ENCODE data around the gene GPHN.
"Not testable (repeated sequence)": the region's sequence is repeated elsewhere in the genome, so short reads cannot be mapped to it uniquely, and the experiment has no call there.

Gene GPHN

DNA sequence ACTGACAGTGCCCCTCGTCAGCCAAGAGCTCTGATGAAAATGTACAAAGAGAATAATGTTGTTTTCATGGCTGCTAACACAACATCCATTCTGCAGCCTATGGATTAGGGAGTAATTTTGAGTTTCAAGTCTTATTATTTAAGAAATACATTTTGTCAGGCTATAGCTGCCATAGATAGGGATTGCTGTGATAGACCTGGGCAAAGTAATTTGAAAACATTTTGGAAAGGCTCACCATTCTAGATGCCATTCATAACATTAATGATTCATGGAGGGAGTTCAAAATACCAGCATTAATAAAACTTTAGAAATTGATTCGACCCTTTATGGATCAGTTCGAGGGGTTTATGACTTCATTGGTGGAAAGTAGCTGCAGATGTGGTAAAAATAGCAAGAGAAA, 149.8 kb downstream of the GPHN start:
- no peak for DNase-seq (ENCODE audit: low spot score)

GRCh38 chr14:66662374-66662773, 154.4 kb downstream of the GPHN start:
- no peak for DNase-seq (ENCODE audit: low spot score)

GRCh38 chr14:66677780-66678179, 169.8 kb downstream of the GPHN start:
- no peak for DNase-seq (ENCODE audit: low spot score)

- DNase-seq (ENCODE audit: low spot score), result no peak
Measured at GRCh38 chr14:66680216-66680615, 172.3 kb downstream of the GPHN start.

GRCh38 chr14:66696326-66696725, 188.4 kb downstream of the GPHN start:
- no peak for DNase-seq (ENCODE audit: low spot score)

GRCh38 chr14:66698503-66698902, 190.6 kb downstream of the GPHN start:
- no peak for DNase-seq (ENCODE audit: low spot score)

GRCh38 chr14:66701813-66702212, 193.9 kb downstream of the GPHN start:
- no peak for DNase-seq (ENCODE audit: low spot score)

- DNase-seq (ENCODE audit: low spot score), result no peak
Measured at GRCh38 chr14:66708267-66708666, 200.3 kb downstream of the GPHN start.

DNA sequence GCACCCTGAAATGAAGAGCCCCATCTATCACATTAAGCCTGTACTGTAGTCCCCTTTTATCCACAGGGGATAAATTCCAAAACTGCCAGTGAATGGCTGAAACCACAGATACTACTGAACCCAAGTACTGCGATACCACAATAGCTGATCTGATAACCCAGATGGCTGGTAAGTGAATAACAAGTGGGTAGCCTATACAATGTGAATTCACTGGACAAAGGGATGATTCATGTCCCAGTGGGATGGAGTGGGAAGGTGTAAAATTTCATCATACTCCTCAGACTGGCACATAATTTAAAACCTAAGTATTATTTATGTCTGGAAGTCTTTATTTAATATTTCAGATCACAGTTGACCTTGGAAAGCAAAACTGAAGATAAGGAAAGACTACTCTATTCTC, 201.3 kb downstream of the GPHN start:
- DNase-seq (ENCODE audit: low spot score), result peak; percentile 9

- not testable (repeated sequence) for DNase-seq (ENCODE audit: low spot score)
Measured at GRCh38 chr14:66714291-66714690, 206.3 kb downstream of the GPHN start.

- not testable (repeated sequence) for DNase-seq (ENCODE audit: low spot score)
Measured at GRCh38 chr14:66715313-66715712, 207.4 kb downstream of the GPHN start.

- no peak for DNase-seq (ENCODE audit: low spot score)
Measured at GRCh38 chr14:66716227-66716626, 208.3 kb downstream of the GPHN start.

GRCh38 chr14:66717561-66718140, 209.7 kb downstream of the GPHN start:
- DNase-seq (ENCODE audit: low spot score), result no peak

GRCh38 chr14:66724996-66725395, 217.0 kb downstream of the GPHN start:
- DNase-seq (ENCODE audit: low spot score), result no peak

- not testable (repeated sequence) for DNase-seq (ENCODE audit: low spot score)
Measured at GRCh38 chr14:66731298-66731697, 223.4 kb downstream of the GPHN start.

DNA sequence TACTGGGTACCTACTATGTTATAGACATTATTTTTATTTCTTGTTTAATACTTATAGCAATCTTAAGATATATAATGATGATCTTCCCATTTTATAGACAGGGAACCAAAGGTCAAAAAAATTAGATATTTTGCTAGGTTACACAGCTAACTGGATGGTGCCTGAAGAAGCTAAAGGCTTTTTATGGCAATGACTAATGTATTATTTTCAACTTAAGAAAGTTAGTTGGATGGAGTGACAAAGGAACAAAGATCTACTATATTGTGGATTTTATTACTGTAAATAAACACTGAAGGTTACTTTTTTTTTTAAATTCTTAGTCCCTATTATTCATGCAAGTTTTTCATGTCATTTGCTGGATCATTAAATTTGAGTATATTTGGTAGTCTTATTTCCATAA, 227.9 kb downstream of the GPHN start:
- no peak for DNase-seq (ENCODE audit: low spot score)

DNA sequence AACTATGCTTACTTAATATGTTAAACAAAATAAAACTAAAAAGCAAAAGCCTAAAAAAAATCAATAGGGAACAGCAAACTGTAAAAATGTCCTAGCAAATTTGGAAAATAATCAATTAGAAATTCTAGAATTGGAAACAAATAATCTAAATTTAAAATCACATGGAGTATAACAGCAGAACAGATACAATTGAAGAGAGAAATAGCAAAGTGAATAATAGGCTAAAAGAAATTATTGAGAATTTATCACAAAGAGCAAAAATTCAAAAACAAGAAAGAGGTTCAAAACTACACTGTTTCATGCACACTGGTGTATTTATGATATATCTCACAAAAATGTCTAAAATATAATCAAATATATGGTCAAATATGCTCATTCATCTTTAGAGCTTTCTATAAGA, 231.9 kb downstream of the GPHN start:
- DNase-seq (ENCODE audit: low spot score), result no peak

GRCh38 chr14:66745078-66745477, 237.1 kb downstream of the GPHN start:
- DNase-seq (ENCODE audit: low spot score), result no peak

- DNase-seq (ENCODE audit: low spot score), result peak; percentile 8
Measured at GRCh38 chr14:66746316-66747006, 238.5 kb downstream of the GPHN start.

DNA sequence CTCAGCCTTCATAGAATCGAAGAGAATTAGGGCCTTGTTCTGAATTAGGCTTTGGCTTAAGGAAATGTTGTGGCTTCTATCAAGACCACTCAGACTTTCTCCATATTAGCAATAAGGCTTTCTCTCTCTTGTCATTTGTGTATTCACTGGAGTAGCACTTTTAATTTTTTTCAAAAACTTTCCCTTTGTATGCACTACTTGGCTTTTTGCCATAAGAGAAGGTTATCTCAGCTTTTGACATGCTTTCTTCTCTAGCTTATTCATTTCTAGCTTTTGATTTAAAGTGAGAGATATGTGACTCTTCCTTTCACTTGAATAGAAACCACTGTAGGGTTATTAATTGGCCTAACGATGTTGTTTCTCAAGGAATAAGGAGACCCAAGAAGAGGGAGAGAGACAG, 244.2 kb downstream of the GPHN start:
- no peak for DNase-seq (ENCODE audit: low spot score)

DNA sequence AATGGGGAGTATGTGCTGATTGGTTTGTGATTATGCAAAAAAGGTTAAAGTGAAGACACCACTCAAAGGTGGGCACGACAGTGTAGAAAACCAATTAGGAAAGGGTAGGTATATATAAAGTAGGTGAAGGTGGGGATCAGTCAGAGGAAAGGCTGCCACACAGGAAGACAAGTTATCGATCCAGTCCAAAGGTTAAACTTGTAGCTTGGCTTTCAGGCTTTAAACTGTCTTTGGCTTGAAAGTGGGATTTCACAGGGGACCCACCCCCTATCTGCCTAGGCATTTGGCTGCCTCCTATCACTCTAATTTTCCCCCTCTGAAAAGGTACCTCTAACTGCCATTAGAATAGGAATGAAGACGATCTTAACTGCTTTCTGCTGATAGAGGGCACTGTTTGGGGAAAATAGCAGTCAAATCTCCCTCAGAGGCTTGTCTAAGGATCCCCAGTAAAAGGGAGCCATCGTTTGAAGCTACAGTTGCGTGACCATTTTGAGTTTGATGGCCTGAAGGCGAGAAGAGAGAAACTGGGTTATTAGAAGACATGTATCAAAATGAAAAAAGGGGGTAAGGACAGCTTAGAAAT, 250.2 kb downstream of the GPHN start:
- no peak for DNase-seq (ENCODE audit: low spot score)

DNA sequence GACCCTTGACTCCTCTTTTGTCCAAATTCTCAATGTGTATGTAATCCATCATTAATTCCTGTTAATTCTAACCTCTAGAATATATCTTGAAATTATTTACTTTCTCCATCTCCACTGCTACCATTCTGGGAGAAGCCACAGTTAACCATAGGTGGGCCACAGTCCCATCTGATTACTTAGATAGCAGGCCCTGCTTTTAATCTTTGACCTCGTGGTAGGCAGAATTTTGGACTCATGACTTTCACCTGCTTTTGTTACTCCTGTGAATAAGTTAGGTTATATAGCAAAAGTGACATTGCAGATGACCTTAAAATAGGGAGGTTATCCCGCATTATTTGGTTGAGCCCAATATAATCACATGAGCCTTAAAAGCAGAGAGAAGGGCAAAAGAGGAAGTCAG, 264.2 kb downstream of the GPHN start:
- DNase-seq (ENCODE audit: low spot score), result no peak

DNA sequence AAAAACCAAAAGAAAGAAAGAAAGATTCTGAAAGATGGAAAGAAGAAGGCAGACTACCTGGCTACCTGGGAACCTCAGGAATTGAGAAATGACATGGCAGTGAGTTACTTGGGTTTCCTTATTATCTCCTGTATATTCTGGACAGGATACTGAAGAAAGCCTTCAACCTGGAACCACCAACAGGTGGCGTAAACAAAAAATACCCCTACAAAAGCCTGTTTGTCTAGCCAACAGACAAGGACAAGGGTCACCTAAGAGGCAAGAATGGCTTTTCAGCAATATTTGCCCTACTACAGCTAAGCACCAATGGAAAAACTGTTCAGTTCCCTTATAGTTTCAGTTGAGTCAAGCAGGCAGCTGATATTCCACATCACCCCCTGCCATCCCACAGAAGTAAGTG, 274.9 kb downstream of the GPHN start:
- DNase-seq (ENCODE audit: low spot score), result no peak

DNA sequence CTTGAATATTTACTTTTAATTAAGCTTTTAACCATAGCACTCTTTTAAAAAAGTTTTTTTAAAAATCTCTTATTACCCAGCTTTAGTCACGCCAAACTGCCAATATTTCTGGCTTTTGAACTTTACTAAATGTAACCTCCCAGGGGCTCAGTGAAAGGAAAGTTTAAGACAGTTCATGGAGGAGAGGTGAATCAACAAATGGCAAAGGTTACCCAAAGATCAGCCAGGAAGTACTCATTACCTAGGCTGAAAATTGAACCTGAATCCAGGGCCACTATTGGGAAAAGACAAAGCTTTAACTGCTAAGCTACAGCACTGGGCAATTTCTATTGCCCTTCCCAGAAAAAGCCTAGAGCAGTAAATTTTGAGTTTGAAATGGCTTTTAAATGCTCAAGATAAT, 282.2 kb downstream of the GPHN start:
- DNase-seq (ENCODE audit: low spot score), result no peak

All from putamen (tissue), 1 donor.